Neural cell (in vitro differentiated cells): ENCODE data around the gene PKHD1.

Experiments
- EP300 ChIP-seq: fragments of 450-650 bp; conservative IDR thresholded peaks from 2 replicates; pipeline ENCODE4 v1.6.1; 2014; ENCODE audit warnings: antibody characterized with exemption, mild to moderate bottlenecking, moderate library complexity; ENCODE audit not compliant: poor library complexity, severe bottlenecking
- EZH2 ChIP-seq: fragments of 200-600, 300-800 bp; shearing (Covaris generic), sonication (generic); IDR thresholded peaks from 2 replicates; pipeline ENCODE4 v1.6.1; 2014; ENCODE audit warnings: antibody characterized with exemption, low read length, borderline replicate concordance, mild to moderate bottlenecking; ENCODE audit not compliant: insufficient read depth, poor library complexity, severe bottlenecking
- POLR2AphosphoS5 ChIP-seq: IDR thresholded peaks from 2 replicates; pipeline ENCODE4 v1.6.1; 2012
- SMC3 ChIP-seq: fragments of 450-650 bp; conservative IDR thresholded peaks from 2 replicates; pipeline ENCODE4 v1.6.1; 2014; ENCODE audit warnings: antibody characterized with exemption, mild to moderate bottlenecking, moderate library complexity; ENCODE audit not compliant: poor library complexity
- TF ChIP-seq, protein P1 (sequence below): IDR thresholded peaks from 2 replicates; pipeline ENCODE4 v1.6.1; 2012; ENCODE audit warnings: borderline replicate concordance
- TF ChIP-seq, protein P2 (sequence below): fragments of 450-650 bp; IDR thresholded peaks from 2 replicates; pipeline ENCODE4 v1.5.1; 2014; ENCODE audit warnings: antibody characterized with exemption, mild to moderate bottlenecking, moderate library complexity; ENCODE audit not compliant: poor library complexity, severe bottlenecking

DNA sequence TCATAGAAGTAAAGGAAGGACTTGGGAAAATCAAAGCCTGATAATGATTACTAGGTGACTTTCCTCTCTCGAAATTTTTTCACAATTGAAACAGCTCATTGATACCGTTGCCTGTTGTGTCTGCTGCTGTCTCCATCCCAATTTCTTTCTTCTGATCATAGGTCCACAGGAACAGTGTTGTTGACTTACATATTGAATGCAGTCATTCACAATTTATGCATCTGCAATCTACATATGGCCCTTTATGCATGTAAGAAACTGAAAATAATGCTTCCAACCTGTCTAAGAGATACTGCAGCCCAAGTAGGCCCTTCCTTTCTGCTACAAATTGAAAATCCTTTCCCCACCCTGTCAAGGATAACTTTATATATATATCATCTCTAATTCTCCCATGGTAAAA, 381.3 kb downstream of the PKHD1 start:
- TF ChIP-seq, protein P1, sequence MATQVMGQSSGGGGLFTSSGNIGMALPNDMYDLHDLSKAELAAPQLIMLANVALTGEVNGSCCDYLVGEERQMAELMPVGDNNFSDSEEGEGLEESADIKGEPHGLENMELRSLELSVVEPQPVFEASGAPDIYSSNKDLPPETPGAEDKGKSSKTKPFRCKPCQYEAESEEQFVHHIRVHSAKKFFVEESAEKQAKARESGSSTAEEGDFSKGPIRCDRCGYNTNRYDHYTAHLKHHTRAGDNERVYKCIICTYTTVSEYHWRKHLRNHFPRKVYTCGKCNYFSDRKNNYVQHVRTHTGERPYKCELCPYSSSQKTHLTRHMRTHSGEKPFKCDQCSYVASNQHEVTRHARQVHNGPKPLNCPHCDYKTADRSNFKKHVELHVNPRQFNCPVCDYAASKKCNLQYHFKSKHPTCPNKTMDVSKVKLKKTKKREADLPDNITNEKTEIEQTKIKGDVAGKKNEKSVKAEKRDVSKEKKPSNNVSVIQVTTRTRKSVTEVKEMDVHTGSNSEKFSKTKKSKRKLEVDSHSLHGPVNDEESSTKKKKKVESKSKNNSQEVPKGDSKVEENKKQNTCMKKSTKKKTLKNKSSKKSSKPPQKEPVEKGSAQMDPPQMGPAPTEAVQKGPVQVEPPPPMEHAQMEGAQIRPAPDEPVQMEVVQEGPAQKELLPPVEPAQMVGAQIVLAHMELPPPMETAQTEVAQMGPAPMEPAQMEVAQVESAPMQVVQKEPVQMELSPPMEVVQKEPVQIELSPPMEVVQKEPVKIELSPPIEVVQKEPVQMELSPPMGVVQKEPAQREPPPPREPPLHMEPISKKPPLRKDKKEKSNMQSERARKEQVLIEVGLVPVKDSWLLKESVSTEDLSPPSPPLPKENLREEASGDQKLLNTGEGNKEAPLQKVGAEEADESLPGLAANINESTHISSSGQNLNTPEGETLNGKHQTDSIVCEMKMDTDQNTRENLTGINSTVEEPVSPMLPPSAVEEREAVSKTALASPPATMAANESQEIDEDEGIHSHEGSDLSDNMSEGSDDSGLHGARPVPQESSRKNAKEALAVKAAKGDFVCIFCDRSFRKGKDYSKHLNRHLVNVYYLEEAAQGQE = no peak
- TF ChIP-seq, protein P2, sequence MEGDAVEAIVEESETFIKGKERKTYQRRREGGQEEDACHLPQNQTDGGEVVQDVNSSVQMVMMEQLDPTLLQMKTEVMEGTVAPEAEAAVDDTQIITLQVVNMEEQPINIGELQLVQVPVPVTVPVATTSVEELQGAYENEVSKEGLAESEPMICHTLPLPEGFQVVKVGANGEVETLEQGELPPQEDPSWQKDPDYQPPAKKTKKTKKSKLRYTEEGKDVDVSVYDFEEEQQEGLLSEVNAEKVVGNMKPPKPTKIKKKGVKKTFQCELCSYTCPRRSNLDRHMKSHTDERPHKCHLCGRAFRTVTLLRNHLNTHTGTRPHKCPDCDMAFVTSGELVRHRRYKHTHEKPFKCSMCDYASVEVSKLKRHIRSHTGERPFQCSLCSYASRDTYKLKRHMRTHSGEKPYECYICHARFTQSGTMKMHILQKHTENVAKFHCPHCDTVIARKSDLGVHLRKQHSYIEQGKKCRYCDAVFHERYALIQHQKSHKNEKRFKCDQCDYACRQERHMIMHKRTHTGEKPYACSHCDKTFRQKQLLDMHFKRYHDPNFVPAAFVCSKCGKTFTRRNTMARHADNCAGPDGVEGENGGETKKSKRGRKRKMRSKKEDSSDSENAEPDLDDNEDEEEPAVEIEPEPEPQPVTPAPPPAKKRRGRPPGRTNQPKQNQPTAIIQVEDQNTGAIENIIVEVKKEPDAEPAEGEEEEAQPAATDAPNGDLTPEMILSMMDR = no peak
- TF ChIP-seq SMC3 (no peak), EP300 (no peak), POLR2AphosphoS5 (no peak), EZH2 (no peak)
